Glomerular visceral epithelial cell (primary cell): ENCODE results near the gene METTL27.
A peak's percentile ranks its signal among the peaks of the same experiment; 100 is the strongest.
"Not testable (repeated sequence)": the region's sequence is repeated elsewhere in the genome, so short reads cannot be mapped to it uniquely, and the experiment has no call there.

Source experiments
- DNase-seq: peaks from one replicate; pipeline ENCODE4 v3.0.0-alpha.2; 2016; ENCODE audit errors: extremely low spot score

Gene METTL27

GRCh38 chr7:73869011-73869798, 26.9 kb upstream of the METTL27 start:
- no peak for DNase-seq

DNA sequence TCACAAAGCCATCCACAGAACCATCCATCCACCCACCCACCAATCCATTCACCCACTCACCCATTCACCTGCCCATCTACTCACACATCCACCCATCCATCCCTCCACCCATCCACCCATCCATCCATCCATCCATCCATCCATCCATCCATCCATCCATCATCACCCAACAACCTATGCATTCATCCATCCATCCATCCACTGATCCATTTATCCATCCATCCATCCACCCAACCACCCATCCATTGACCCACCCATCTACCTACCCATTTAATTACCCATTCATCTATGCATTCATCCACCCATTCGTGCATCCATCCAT, 24.1 kb upstream of the METTL27 start:
- no peak for DNase-seq

DNA sequence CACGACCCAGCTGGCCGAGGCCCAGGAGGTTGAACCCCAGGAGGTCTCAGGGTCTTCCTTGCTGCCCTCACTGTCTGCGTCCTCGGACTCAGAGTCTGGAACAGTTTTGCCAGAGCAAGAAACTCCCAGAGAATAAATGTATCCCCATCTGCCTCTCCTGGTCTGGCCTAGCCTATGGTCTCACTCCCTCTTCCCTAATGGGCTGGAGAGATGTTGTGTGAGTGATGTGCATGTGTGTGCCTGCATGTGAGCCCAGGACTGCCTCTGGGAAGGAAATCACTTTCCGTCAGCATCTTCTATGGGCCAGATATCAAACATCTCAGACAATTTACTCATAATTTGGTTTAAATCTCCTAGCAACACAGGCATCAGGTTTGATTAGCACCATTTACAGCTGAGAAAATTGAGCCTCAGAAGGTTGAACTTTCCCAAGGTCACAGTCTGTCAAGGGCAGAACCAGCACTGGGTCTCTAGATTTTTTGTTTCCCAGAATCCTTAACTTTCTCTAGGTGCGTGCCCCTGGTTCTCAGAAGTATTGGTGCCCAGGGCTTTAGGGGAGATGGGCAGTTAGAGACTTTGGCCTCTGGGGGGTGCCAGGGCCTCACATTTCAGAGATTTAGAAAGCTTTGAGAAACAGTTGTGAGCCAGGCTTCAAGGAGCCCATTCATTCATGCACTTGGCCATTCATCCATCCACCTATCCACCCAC, 23.6 kb upstream of the METTL27 start:
- peak; percentile 45 for DNase-seq

- DNase-seq = no peak
Measured at GRCh38 chr7:73864981-73865711, 22.8 kb upstream of the METTL27 start.

DNA sequence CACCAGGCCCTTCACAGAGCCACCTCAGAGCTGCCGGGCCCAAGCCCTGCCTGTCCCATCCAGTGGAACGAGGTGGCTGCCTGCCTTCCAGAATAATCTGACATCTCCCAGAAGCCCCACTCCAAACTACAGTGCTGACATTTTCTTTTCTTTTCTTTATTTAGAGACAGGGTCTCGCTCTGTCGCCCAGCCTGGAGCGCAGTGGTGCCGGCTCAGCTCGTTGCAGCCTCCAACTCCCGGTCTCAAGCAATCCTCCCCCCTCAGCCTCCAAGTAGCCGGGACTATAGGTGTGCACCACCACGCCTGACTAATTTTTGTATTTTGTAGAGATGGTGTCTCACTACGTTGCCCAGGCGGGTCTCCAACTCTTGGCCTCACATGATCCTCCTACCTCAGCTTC, 19.0 kb upstream of the METTL27 start:
- DNase-seq = no peak

GRCh38 chr7:73860859-73861258, 18.5 kb upstream of the METTL27 start, which contains the start of gene TMEM270:
Gene TMEM270 (plus strand): TSS chr7:73861159. CDS start chr7:73861195, 36 bp downstream.
- no peak for DNase-seq

DNA sequence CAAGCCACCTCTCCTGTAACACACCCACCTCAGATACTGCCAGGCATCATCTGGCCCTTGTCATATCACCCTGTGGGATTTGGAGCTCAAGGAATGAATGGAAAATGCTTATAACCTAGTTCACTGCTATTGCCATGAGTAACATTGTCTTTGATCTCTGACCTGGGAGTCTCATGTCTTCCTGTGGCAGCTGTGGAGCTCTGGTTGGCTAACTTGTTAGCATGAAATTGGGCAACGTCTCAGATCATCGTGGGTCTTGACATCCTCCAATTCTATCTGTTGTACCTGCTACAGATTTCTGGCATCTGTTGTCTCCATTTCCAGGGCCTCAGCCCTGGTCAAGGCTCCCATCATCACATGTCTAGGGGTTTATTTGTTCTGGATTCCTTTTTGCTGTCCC, 16.5 kb upstream of the METTL27 start:
- DNase-seq = no peak

DNA sequence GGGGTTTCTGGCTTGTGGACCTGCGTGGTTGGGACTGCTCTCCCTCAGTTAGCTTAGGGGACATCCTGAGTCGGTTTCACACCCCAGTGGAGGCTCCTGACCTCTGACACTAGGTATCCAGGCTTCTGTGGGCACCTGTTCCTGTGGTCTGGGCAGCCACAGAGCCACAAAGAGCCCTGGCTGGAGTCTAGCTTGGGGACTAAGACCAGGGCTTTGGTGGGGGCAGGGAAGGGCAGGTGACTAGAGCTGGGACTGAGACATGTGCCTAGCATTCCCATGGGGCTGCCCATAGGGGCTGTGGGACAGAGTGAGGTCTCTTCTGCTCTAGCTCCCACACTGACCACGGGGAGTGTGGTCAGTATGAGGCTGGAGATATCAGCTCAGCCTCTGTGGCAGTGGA, 14.6 kb upstream of the METTL27 start:
- DNase-seq = no peak

DNA sequence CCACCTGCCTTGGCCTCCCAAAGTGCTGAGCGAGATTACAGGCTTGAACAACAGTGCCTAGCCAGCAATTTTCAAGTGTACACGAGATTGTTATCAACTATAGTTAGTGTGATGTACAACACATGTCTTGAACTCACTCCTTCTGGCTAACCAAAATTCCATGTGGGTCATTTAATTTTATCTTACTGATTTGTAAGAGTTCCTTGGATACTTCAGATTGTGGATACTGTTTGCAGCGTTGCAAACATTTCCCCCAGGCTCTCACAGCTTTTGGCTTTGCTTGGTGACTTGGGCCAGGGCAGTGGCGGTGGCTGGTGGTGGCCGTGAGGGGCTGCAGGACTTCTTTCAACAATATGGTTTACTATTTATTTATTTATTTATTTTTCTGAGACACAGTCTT, 10.2 kb upstream of the METTL27 start:
- no peak for DNase-seq

GRCh38 chr7:73851410-73852338, 9.4 kb upstream of the METTL27 start:
- DNase-seq = peak; percentile 95

DNA sequence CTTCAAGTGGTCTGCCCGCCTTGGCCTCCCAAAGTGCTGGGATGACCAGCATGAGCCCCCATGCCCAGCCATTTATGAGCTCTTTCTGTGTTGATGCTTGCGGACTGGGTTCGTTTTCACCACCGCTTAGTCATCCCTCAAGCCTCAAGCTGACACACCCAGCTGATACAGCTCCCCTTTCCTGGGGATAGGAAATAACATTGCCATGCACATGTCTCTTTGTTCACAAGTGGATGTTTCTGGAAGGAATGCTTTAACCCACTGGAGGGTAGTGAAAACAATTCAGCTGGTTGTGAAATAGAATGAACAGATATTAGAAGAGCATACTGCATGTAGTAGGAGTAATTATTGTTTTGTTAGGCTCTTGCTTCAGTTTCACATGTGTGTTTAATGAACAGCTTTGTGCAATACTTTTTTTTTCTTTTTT, 8.5 kb upstream of the METTL27 start:
- DNase-seq = peak; percentile 95

DNA sequence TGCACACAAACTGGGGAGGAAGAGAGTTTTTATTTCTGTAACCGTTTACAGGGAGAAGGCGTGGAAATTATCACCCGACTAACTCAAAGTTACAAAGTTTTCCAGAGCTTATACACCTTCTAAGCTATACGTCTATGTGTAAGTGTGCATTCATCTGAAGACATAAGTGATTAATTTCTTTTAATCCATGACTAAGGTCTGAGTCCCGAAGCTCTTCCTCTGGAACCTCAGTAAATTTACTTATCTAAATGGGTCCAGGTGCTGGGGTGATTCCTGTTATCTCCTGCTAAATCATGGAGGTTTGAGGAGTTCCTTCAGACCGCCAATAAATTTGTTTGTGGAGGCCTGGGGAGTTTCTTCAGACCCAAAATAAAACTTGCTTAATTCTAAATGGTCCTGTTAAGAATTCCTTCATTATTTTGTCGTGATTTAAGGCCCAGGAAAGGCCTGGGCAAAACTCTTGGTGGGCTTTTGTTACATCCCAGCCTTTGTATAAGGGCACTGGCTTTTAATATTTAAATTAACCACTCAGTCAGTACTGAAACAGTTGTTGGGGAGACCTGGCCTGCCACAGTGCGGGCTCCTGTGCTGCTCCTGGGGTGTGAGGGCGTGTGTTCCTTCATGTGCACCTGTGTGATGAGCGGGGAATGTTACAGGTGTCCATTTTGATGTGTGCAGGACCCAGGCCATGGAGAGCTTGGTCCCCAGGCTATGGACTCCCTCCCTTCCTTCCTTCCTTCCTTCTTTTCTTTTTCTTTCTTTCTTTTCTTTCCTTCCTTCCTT, 5.8 kb upstream of the METTL27 start:
- DNase-seq = no peak

DNA sequence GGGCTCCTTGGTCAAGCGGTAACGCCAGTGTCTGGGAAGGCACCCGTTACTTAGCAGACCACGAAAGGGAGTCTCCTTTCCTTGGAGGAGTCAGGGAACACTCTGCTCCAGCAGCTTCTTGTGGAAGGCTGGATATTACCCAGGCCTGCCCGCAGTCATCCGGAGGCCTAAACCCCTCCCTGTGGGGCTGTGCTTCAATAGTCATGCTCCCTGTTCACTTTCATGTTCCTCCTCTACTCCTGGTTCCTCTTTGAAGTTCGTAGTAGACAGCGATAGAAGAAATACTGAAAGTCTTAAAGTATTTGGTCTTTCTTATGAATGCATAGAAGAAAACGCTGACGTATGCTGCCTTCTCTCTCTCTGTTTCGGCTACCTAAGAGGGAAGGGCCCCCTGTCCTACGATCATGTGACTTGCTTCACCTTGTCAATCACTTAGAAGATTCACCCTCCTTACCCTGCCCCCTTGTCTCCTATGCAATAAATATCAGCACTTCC, 3.4 kb upstream of the METTL27 start:
- not testable (repeated sequence) for DNase-seq

GRCh38 chr7:73844848-73845460, 2.6 kb upstream of the METTL27 start:
- no peak for DNase-seq

DNA sequence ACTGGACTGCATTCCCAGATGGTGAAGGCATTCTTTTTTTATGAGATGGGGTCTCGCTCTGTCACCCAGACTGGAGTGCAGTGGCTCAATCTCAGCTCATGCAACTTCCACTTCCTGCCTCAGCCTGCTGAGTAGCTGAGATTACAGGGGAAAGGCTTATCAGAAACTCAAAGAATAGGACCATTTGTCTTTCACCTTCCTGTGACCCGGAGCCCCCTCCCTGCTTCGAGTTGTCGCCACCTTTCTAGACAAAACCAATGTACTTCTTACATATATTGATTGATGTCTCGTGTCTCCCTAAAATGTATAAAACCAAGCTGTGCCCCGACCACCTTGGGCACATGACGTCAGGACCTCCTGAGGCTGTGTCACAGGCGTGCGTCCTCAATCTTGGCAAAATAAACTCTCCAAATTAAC, 1.8 kb upstream of the METTL27 start:
- DNase-seq = no peak

GRCh38 chr7:73841689-73842066, 638 bp downstream of the METTL27 start:
- no peak for DNase-seq

GRCh38 chr7:73840715-73841379, 1.5 kb downstream of the METTL27 start:
- DNase-seq = no peak

- no peak for DNase-seq
Measured at GRCh38 chr7:73839743-73840714, 2.3 kb downstream of the METTL27 start.
